HEK293T (cell line): ENCODE data around the gene ITSN1.

Experiments
- BHLHE40 ChIP-seq: fragments of 450-650 bp; IDR thresholded peaks from 2 replicates; pipeline ENCODE4 v1.6.1; 2016; ENCODE audit warnings: mild to moderate bottlenecking, moderate library complexity, borderline replicate concordance
- HDGF ChIP-seq: fragments of 450-650 bp; IDR thresholded peaks from 2 replicates; pipeline ENCODE4 v1.6.1; 2017; ENCODE audit warnings: antibody characterized with exemption, borderline replicate concordance
- PKNOX1 ChIP-seq: fragments of 450-650 bp; IDR thresholded peaks from 2 replicates; pipeline ENCODE4 v1.6.1; 2016
- SUZ12 ChIP-seq: fragments of 450-650 bp; IDR thresholded peaks from 2 replicates; pipeline ENCODE4 v1.6.1; 2016; ENCODE audit warnings: mild to moderate bottlenecking
- ZNF384 ChIP-seq: fragments of 450-650 bp; IDR thresholded peaks from 2 replicates; pipeline ENCODE4 v1.6.1; 2016

- TF ChIP-seq PKNOX1 (no peak), ZNF384 (no peak), HDGF (no peak), SUZ12 (no peak), BHLHE40 (no peak)
Observed at GRCh38 chr21:33931799-33932390, 289.6 kb downstream of the ITSN1 start.
